ENCODE results near the gene GASK1A.

The GASK1A gene

DNA sequence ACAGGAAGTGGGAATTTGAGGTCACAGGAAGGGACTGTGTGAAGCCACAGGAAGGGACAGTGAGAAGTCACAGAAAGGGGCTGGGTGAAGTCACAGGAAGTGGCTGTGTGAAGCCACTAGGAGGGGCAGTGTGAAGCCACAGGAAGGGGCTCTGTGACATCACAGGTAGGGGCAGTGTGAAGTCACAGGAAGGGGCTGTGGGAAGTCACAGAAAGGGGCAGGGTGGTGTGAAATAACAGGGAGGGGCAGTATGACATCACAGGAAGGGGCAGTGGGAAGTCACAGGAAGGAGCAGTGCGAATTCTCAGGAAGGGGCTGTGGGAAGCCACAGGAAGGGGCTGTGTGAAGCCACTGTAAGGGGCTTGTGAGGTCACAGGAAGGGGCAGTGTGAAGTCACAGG is 35.8 kb downstream of the GASK1A start:
- TF ChIP-seq, protein P1, sequence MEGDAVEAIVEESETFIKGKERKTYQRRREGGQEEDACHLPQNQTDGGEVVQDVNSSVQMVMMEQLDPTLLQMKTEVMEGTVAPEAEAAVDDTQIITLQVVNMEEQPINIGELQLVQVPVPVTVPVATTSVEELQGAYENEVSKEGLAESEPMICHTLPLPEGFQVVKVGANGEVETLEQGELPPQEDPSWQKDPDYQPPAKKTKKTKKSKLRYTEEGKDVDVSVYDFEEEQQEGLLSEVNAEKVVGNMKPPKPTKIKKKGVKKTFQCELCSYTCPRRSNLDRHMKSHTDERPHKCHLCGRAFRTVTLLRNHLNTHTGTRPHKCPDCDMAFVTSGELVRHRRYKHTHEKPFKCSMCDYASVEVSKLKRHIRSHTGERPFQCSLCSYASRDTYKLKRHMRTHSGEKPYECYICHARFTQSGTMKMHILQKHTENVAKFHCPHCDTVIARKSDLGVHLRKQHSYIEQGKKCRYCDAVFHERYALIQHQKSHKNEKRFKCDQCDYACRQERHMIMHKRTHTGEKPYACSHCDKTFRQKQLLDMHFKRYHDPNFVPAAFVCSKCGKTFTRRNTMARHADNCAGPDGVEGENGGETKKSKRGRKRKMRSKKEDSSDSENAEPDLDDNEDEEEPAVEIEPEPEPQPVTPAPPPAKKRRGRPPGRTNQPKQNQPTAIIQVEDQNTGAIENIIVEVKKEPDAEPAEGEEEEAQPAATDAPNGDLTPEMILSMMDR (IDR thresholded peaks at IDR 0.05; ENCODE audit: low read depth, low read length, missing control alignments): no peak
- DNase-seq (ENCODE audit: extremely low read depth, low read depth): no peak
- H3K4me3 ChIP-seq (replicated peaks; ENCODE audit: low read depth, low read length): no peak overlapping the region

DNA sequence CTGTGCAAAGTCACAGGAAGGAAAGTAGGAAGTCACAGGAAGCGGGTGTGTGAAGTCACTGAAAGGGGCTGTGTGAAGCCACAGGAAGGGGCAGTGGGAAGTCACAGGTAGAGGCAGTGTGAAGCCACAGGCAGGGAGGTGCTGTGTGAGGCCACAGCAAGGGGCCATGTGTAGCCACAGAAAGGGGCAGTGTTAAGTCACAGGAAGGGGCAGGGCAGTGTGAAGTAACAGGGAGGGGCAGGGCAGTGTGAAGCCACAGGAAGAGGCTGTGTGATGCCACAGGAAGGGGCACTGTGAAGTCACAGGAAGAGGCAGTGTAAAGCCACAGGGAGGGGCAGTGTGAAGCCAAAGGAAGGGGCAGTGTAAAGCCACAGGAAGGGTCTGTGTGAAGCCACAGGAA is 36.5 kb downstream of the GASK1A start:
- H3K4me3 ChIP-seq (replicated peaks; ENCODE audit: low read depth, low read length): no peak overlapping the region
- no peak for DNase-seq (ENCODE audit: extremely low read depth, low read depth)
- TF ChIP-seq, protein P1 (IDR thresholded peaks at IDR 0.05; ENCODE audit: low read depth, low read length, missing control alignments): no peak

DNA sequence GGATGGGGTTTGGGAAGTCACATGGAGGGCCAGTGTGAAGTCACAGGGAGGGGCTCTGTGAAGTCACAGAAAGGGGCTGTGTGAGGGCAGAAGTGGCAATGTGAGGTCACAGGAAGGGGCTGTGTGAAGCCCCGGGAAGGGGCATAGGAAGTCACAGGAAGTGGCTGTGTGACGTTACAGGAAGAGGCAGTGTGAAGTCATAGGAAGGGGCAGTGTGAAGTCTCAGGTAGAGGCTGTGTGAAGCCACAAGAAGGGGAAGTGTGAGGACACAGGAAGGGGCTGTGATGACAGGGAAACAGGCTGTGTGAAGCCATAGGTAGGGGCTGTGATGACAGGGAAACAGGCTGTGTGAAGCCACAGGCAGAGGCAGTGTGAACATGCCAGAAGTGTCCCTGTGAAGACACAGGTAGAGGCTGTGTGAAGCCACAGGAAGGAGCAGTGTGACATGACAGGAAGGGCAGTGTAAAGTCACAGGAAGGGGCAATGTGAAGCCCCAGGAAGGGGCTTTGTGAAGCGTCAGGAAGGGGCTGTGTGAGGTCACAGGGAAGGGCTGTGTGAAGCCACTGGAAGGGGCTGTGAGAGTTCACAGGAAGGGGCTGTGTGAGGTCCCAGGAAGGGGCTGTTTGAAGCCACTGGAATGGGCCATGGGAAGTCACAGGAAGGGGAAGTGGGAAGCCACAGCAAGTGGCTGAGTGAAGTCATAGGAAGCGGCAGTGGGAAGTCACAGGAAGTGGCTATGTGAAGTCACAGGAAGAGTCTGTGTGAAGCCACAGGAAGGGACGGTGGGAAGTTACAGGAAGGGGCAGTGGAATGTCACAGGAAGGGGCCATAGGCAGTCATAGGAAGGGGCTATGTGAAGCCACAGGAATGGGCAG is 37.1 kb downstream of the GASK1A start:
- DNase-seq (ENCODE audit: extremely low read depth, low read depth): no peak
- H3K4me3 ChIP-seq (replicated peaks; ENCODE audit: low read depth, low read length): no peak overlapping the region
- TF ChIP-seq, protein P1 (IDR thresholded peaks at IDR 0.05; ENCODE audit: low read depth, low read length, missing control alignments): no peak

DNA sequence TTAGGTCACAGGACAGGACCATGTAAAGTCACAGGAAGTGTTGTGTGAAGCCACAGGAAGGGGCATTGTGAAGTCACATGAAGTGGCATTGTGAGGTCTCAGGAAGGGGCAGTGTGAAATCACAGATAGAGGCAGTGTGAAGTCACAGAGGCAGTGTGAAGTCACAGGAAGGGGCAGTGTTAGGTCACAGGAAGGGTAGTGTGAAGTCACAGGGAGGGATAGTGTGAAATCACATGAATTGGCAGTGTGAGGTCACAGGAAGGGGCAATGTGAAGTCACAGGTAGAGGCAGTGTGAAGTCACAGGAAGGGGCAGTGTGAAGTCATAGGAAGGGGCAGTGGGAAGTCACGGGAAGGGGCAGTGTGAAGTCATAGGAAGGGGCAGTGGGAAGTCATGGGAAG is 37.9 kb downstream of the GASK1A start:
- no peak for DNase-seq (ENCODE audit: extremely low read depth, low read depth)

DNA sequence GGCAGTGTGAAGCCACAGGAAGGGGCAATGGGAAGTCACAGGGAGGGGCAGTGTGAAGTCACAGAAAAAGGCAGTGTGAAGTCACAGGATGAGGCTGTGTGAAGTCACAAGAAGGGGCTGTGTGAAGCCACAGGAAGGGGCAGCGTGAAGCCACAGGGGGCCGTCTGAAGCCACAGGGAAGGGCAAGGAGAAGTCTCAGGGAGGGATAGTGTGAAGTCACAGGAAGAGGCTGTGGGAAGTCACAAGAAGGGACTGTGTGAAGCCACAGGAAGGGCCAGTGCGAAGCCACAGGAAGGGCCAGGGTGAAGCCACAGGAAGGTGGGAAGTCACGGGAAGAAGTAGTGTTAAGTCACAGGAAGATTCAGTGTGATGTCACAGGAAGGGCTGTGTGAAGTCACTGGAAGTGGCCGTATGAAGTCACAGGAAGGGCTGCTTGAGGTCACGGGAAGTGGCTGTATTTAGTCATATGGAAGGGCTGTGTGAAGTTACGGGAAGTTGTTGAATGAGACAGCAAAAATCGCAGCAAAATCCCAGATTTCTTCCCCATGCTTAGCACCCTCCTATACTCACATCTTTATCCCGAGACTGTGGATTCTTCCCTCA is 38.6 kb downstream of the GASK1A start:
- TF ChIP-seq, protein P1 (IDR thresholded peaks at IDR 0.05; ENCODE audit: low read depth, low read length, missing control alignments): no peak
- no peak for DNase-seq (ENCODE audit: extremely low read depth, low read depth)
- no peak overlapping the region for H3K4me3 ChIP-seq (replicated peaks; ENCODE audit: low read depth, low read length)

More for the DNA sequence above, 37.9 kb downstream of the GASK1A start:
- no peak overlapping the region for H3K4me3 ChIP-seq (replicated peaks; ENCODE audit: low read depth, low read length)
- TF ChIP-seq, protein P1 (IDR thresholded peaks at IDR 0.05; ENCODE audit: low read depth, low read length, missing control alignments): no peak

DNA sequence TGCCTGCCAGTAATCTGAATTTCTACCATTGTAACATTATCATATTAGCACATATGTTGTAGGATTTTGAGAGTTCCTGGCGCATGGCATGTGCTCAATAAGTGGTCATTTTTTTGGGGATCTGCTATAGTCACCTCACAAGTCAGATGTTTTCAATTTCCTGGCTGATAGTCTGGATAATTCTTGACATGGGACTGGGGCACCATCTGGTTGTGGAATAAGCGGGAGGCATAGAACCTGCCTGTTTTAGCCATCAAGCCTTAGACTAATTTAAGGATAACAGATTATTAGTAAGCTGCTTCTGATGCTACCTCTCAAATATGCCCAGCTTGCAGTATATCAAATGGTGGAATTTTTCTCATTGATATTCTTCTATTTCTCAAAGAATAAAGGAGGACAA is 39.1 kb downstream of the GASK1A start:
- no peak for DNase-seq (ENCODE audit: extremely low read depth, low read depth)
- TF ChIP-seq, protein P1 (IDR thresholded peaks at IDR 0.05; ENCODE audit: low read depth, low read length, missing control alignments): no peak
- no peak overlapping the region for H3K4me3 ChIP-seq (replicated peaks; ENCODE audit: low read depth, low read length)
